ENCODE data around the gene PIM3.

The PIM3 gene

DNA sequence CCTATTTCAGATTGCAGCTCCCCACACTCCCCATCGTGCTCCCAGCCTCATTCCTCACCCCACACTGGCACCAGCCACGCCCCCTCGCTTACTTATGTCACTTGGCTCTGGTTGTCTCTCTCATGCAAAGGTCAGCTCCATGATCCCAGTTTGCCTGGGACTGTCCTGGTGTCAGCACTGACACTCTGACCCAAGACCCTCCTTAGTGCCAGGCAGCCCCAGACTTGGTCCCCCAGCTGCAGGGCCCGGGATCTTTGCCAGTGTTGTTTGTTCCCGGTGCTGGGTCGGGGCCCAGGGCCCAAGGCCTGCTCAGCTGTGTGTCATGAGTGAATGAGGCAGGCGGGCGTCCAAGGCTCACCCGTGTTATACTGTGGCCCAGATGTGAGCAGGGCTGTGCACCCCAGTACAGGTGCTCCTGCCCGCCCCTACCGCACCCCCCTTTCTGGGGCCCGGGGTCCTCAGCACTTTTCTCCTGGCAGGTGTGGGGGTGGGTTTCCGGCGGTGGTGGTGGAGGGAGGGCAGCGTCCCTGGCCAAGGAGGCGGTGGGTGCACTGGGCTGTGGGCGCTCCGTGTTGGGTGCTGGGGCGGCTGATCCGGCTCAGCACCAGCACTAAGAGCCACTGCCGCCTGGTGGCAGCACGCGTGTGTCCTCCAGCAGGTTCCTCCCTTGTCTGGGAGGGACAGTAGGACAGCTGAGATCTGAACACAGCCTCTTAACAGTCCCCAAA, 32.5 kb downstream of the PIM3 start:
- peak; percentile 72 to 74 for DNase-seq

DNA sequence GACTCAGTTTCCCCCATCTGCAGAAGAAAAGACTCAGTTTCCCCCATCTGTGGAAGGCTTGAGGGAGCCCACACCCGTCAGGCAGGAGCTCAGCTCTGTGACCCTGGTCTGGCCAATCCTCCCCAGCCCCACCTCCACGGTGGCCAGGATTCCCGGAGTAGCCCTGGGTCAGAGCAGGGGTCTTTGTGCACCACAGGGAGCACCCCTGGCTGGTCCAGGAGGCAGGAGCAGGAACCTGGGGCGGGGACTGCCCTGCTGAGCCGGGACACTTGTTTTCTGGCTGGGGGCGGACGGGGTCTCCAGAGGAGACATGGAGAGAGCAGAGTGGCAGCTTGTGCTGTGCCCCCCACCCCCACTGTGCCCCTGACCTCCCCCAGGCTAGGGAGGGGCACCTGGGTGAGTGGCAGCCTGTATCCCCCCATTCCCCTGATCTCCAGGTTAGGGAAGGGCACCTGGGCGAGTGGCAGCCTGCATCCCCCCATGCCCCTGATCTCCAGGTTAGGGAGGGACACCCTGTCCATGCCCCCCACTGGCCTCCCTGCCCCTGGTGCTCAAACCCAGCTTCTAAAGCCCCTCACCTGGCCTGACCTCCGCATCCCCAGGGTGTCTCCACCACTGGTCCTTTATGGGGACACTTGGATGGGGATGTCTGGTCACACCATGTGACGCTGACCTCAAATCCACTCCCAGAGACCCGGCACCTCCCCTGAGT, 33.2 kb downstream of the PIM3 start:
- DNase-seq, result no peak

DNA sequence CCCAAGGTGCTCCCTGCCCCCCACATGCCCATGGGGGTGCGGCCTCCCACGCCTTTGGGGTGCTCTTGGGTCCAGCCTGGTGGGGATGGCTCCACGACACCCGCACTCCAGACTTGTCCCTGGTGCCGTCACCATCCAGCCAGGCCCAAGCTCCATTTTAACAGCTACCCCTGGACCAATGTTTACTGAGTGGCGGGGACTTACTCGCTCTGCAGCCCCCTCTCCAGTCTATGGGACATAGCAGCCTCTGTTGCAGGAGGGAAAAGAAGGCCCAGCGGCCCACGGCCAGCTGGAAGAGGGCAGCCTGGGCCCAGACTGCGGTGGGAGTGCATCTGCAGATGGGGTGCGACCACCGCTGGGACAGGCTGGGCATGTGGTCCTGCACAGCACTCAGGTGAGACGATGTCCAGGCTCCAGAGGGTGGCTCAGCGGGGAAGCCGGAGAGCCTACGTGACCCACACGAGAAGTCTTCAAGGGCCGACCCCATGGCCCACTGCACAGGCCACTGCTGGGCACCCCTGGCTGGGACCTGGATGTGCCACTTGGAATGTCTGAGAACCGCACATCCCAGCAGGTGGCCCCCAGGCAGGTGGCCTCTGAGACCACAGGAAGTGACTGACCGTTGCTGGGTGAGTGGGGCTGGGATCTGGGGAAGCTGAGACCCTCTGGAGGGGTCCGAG, 33.9 kb downstream of the PIM3 start:
- DNase-seq, result no peak

DNA sequence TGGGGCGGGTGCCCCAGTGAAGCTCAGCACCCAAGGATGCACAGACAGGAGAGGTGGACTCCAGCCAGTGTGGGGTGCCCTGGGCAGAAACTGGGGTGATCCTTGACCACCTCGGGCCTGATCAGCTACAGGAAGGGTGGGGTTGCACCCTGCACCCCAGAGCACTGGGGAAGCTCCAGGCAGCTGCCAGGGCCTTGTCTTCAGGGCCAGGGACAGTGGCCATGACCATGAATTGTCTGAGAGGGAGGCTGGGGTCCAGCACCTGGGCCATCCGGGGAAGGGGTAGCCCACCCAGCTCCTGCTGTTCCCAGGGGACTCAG, 34.4 kb downstream of the PIM3 start:
- DNase-seq, result no peak

DNA sequence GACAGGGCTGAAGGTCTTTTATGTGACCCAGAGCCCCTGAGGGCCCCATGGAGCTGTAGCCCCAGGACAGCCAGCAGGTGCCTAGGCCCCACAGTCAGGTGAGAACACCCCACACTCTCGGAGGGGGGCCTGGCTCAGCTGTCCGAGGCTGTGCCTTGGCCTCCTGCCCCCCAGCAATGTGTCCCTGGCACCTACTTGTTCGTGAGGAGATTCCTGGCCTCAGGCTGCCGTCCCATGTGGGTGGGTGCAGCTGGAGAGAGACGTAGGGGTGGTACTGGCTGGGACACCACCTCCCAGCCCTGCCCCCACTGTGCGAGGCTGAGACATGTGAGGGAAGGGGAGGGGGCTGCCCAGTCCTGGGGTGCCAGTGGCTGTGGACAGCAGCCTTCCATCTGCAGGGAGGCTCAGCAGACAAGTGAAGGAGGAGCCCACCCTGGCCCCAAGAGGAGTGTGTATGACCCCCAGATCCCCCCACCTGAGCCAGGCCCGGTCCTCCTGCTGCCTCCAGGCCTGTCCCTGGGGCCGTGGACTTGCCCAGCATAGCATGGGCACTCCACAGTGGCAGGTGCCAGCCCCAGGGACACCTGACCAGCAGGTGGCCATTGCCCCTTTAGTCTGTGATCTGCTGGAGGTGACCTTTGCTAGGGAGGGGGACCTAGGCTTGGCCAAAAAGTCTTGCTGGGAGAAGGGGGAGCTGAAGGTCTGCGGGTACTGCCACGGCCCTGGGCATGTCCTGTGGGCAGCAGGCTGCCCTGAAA, 35.0 kb downstream of the PIM3 start:
- DNase-seq, result no peak

DNA sequence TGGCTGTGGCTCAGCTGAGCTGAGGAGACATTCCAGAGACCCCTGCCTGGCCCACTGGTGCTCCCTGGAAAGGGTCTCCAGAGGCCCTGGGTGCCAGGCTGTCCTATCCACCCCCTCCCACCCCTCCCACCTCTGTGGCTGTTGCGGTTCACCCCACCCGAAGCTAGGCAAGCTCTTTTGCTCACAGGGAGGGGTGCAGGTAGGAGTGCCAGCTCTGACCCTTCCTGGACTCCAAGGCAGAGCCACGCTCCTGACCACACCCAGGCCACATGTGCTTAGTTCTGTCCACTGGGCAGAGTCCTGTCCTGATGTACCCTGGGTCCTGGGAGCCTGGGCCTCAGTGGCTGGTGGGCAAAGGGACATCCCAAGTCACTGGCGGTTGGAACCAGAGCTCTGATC, 35.5 kb downstream of the PIM3 start:
- no peak for DNase-seq

DNA sequence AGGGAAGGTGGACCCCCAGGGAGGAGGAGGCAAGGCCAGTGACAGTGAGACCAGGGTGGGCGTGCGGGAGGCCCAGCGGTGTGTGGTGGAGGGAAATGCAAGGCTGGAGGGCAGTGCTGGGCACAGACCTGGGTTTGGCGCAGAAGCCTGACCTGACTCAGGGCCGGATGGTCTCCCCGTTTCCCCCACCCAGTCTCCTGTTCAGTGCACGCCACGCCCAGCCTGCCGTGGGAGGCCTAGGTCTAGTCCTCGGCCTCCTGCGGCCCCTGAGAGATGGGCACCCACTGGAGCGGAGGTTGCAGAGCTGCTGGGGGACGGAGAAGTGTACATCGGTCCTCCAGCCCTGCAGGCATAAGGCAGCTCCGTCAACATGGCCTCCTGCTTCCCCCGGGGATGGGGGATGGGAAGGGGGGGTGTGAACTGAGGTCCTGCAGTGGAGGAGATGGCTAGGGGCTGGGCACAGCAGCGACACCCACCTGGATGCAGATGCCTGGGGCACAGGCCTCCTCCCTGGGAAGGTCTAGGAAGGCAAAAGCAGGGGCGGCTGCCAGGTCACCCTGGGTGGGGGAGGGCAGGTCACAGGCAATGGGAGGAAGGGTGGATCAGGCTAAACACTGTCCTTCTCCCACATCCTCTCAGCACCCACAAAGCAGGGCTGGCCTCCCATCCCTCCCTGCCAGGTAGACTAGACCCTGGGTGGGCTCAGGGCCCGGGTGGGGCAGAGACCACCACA, 36.1 kb downstream of the PIM3 start:
- no peak for DNase-seq

DNA sequence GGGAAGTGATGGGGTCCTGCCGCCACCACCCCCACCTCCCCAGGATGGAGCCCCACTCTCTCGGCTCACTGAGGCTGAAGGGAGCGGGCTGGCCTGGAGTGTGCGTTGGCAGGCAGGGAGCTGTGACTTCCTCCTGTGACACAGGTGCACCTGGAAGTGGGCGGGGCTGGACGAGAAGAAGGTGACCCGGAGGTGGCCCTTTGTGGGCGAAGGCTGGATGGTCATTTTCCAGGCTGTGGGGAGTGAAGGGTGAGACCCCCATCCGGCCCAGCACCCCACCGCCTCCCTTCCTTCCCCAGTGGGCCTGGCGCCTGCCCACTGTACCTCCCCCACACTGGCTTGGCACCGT, 36.7 kb downstream of the PIM3 start:
- DNase-seq, result no peak

DNA sequence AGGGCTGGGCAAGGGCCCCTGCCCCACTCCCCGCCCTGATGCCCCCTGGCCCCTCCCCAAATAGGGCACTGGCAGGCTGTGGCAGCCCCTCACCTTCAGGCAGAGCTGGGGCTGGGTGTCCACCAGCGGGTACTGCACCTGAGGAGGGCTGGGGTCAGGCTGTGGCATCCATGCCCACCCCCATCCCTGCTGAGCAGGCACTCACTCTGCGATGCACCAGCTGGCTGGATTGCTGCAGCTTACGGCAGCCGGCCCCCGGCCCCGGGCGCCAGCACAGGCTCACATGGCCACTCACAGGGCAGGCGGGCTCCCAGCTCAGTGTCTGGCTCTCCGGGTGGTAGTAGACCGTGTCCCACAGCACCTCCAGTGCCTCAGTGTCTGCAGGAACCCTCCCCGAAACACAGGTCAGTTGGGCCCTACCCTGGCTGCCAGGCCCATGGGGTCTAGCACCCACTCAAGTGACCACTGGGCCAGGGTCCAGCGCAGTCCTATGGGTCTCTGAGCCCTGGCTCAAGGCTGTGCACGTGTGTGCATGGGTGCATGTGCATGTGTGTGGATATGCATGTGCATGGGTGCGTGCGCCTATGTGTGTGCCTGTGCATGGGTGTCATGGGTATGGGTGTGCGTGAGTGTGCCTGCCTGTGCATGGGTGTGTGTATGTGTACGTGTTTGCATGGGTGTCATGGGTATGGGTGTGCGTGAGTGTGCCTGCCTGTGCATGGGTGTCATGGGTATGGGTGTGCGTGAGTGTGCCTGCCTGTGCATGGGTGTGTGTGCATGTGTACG, 37.6 kb downstream of the PIM3 start:
- DNase-seq, result no peak

DNA sequence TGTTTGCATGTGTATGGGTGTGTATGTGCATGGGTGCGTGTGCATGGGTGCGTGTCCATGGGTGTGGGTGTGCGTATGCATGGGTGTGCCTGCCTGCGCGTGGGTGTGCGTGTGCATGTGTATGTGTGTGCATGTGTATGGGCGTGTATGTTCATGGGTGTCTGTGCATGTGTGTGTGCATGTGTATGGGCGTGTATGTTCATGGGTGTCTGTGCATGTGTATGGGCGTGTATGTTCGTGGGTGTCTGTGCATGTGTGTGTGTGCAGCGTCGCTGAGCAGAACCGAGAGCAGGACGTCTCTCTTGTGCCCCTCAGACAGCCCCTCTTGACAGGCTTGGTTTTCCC, 38.1 kb downstream of the PIM3 start:
- no peak for DNase-seq

DNA sequence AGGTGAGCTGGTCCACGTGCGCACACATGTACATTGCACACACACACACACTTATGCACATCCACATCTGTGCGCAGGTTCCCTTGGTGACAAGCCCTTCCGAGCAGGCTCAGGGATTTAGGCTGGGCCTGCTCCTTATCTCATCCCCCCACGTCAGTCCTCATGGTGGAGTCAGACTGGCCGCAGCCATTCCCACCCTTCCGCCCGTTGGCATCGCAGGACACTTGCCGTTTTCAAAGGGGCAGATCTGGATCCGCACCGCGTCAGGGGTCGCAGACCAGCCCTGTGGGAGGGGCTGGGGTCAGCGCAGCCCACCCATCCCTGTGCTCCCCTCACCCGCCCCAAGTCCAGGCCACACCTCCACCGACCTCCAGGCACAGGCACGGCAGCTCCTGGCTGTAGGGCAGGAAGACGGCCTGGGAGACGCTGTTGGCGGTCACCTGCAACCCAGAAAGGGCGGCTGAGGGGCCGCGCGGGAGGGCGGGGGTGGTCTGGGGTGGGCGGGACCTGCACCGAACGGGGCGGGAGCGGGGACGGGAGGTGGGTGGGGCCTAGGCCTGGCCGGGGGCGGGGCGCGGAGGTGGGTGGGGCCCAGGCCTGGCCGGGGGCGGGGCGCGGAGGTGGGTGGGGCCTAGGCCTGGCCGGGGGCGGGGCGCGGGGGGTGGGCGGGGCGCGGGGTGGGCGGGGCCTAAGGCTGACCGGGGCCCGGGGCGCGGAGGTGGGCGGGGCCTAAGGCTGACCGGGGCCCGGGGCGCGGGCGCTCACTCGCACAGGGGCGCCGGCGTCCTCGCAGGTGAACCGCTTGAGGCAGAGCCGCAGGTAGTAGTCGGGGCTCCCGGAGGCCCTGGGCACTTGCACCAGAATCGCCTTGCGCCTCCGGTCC, 38.7 kb downstream of the PIM3 start:
- no peak for DNase-seq

DNA sequence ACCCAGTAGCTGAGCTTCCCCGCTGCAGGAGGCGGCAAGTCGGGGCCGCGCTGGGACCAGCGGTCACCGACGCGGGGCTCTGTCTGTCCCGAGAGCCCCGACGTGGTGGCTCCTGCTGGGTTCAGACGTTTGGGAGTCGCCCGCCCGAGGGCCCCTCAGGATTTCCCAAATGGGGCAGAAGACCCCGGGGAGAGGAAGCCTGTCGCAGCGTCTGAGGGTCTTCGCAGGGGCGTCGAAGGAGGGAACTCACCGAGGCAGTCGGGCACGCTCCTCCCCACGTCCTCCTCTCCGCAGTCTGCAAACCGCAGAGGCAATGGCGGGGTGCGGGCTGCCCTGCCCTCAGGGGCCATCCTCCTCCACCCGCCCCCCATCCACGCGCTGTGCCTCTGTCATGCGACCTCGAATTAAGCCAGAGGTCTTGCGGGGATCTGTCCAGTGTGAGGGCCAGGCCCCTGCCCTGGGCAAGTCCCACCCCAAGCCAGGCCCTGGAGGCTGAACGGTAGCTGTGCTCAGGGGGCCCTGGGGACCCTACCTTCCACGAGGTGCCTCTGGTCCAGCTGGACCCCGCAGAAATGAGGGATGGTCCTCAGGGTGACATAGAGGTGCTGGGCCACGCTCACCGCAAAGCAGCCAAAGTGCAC, 39.5 kb downstream of the PIM3 start:
- DNase-seq, result no peak

DNA sequence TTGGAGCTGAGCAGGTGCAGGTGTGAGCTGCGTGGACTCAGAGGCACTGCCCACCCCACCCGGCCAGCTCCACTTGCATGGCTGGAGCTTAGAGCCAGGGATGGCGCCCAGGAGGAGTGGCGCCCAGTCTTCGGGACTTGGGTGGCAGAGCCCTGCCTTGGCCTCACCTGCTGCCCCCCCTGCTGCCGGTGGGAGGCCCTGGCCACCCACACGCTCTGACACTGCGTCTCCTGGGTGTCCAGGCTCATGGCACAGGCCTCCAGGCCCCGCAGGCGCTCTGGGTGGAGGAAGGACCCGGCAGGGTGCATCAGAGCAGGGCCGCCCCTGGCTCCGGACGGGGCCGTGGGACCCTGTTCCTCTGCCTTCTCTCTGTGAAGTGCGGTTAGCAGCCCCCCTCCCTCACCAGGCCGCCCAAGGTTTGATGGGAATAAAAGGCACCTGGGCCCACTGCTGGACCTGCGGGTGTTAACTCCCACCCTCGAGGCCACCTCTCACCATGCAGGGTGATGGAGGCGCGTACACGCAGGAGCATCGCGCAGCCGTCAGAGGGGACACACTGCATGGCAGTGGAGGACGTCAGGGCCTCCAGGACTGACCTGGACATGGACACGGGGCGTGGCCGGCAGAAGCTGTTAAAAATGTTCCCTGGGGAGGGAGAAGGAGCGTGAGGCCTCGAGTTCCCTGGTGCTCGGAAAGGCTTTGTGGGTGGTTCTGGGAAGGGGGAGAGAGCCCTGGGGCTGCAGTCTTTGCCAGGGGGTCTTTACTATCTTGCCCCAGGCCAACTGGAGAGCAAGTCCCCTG, 40.2 kb downstream of the PIM3 start:
- DNase-seq, result no peak

DNA sequence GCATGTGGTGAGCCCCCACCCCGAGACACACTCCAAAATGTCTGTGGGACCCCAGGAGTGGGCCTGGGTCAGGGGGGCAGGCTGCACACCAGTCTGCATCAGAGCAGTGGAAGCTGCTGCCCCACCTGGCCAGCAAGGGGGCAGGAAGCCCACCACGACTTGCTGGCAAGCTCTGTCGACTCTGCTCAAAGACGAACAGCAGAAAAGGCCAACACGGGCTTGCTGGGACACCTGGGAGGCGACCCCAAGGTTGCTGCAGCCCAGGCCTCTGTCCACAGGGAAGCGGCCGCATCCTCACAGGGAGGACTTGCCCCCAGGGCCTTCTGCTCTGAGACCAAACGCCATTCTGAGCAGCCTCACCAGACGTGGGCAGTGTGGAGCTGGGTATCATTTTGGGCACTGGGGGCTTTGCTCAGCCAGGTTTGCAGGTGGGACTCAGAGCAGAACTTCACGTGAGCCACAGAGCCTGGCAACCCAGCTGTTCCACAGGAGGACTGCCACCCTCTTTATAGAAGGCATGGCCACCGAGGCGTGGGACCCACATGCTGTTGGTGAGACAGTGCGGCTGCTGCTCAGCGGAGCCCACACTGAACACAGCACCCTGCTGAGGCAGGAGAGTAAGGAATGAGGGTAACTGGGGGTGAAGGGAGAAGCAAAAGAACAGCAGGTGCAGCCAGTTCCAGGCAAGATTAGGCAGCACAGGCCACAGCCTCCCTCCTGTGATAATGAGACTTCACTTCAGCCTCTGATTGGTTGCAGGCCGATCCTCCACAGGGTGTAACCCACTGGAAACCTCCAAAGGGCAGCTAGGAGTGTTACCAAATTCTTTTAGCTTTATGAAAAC, 41.0 kb downstream of the PIM3 start:
- no peak for DNase-seq

DNA sequence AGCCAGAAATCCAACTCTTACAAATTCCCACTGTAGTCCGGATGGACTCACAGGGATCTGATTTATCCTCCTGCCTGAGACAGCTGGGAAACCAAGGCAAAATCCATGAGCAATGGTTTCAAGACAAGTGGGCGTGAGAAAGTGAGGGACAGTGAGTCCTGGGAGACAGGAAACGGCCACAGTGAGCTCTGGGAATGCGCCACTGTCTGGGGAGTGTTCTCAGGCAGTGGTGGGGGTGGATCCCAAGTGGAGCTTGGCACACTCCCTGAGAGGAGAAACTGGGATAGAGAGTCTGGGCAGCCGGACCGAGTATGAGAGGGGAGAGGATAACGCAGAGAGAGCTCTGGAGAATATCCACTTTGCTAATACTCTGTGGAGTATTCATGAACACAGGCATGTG, 42.2 kb downstream of the PIM3 start:
- no peak for DNase-seq

DNA sequence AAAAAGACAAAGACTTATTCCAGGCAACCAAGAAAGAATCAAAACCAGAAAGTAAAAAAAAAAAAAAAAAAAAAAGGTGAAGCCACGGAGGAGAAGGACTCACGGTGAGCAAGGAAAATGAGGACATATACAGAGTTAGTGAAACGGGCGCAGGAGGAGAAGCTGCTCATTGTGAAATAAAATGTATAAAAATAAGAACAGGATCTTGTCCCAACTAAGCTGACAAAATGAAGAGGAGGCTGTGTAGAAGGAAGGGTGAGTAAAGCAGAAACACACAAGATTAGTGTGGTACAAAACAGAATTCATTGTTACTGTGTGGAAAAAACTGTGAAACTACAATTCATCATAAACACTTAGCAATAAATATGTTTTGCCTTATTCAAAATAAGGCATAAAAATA, 44.3 kb downstream of the PIM3 start:
- DNase-seq, result no peak

DNA sequence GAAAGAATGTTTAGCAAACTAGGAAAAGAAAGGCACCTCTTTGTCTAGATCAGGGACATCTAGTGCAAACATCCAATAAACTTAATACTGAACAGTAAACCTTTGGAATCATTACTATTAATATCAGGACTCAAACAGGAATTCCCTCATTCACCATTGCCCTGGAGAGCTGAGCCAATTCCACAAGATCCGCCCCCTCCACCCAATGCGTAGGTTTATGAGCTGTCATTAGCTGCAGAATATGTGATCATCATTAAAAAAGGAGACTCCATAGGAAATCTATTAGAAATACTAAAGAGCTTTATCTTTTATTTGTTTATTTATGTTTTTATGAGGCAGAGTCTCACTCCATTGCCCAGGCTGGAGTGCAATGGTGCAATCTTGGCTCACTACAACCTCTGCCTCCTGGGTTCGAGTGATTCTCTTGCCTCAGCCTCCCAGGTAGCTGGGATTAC, 46.5 kb downstream of the PIM3 start:
- DNase-seq, result no peak

DNA sequence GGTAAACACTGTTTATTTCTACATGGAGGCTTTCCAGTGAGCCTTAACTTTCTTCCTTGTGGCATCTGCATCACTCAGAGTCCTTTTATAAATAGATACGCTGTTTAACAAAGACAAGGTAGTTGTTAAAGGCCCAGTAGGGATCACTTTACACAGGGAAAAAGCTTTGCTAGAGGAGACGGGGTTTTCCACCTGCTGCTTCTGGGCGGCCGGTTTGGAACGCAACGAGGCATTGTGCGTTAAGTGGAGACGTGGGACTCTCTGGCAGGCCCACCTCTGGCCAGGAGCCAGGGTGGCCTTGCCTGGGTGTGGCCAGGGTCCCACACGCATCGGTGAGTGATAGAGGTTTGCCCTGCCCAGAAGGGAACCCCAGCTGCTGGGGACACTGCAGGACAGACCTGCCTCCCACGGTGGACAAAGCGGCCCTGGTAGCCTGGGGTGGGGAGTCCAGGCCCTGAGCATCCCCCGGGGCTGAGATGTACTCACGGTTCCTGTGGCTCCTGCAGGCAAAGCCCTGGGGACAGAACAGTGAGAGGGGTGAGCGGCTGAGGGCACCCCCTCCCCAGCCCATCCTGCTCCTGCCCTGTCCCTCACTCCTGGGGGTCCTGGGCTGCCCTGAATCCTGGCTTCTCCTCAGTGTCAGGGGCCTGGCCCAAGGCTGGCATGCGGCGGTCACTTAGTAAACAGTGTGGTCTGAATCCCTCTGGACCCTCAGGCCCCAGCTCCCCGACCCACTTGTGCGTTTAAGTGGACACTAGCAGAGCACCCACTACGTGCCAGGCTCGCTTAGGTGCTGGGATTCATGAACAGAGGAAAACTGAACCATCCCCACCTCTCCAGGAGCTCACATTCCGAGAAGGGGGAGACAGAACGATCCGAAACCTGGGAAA, 47.8 kb downstream of the PIM3 start:
- DNase-seq, result no peak

Measured in activated CD4-positive, alpha-beta T cell treated with anti-CD3 and anti-CD28 coated beads for 4 hours (primary cell).